Gastrocnemius medialis (tissue), 4 donors: ENCODE results near the gene ZC3H11A. TPM values are rescaled to one million over a fixed set of nuclear protein-coding genes. Genes with fewer than 3 reads are reported as not detected.
"Not testable (repeated sequence)": the region's sequence is repeated elsewhere in the genome, so short reads cannot be mapped to it uniquely, and the experiment has no call there.

Source experiments
- ATAC-seq, 2 donors: fragments of 150-250 bp; one replicate each; pipeline ENCODE4 v1.9.1; 2016
- DNase-seq, 2 donors: peaks; one replicate each; pipeline ENCODE4 v3.0.0-alpha.2; 2019
- H3K27ac ChIP-seq, 4 donors: fragments of 200-600 bp; sonication (generic); 1 replicate in 1 of 4; 2 replicates in 3 of 4; pipeline ENCODE4 v1.5.1; 2016 to 2018; ENCODE audit warnings: mild to moderate bottlenecking in 2 of 4, moderate library complexity in 1 of 4
- H3K27me3 ChIP-seq, 3 donors: fragments of 200-600 bp; sonication (generic) in 2 of 3; 1 replicate in 1 of 3; 2 replicates in 2 of 3; pipeline versions ENCODE4 v1.5.1 to v1.6.0; 2016 to 2019; ENCODE audit warnings: mild to moderate bottlenecking in 1 of 3, moderate library complexity in 1 of 3
- H3K36me3 ChIP-seq, 2 donors: fragments of 200-600 bp; sonication (generic) in 1 of 2; one replicate each; pipeline ENCODE4 v1.5.1; 2017 to 2018
- H3K4me1 ChIP-seq, 2 donors: fragments of 200-600 bp; sonication (generic) in 1 of 2; one replicate each; pipeline ENCODE4 v1.5.1; 2016 to 2017; ENCODE audit warnings: mild to moderate bottlenecking in 2 of 2
- H3K4me3 ChIP-seq, 4 donors: fragments of 200-600 bp; sonication (generic) in 3 of 4; 1 replicate in 1 of 4; 2 replicates in 3 of 4; pipeline ENCODE4 v1.5.1; 2016 to 2019; ENCODE audit warnings: mild to moderate bottlenecking in 2 of 4
- H3K9me3 ChIP-seq, 3 donors: fragments of 200-600 bp; sonication (generic) in 2 of 3; 1 replicate in 1 of 3; 2 replicates in 2 of 3; pipeline ENCODE4 v1.5.1; 2016 to 2019
- POLR2A ChIP-seq, 2 donors: fragments of 450-650 bp; IDR thresholded peaks; one replicate each; pipeline ENCODE4 v1.6.1; 2017; ENCODE audit warnings: antibody characterized with exemption in 2 of 2, mild to moderate bottlenecking in 2 of 2, moderate library complexity in 2 of 2
- in situ Hi-C, 4 donors: fragments of 200-750 bp; cut with MboI; loops; one replicate each; pipeline versions ENCODE4 v1.15.0 to v1.8.0; 2017; ENCODE audit warnings: low sequenced_read_pairs in 4 of 4
- intact Hi-C: fragments of 100-400 bp; cut with DNase I; formaldehyde crosslinking; loops from one replicate; pipeline ENCODE4 v1.15.1; 2023; ENCODE audit warnings: low total_unique reads
- total RNA-seq, 4 donors: library from RNA; depleted of rRNA; stranded (reverse); fragments of >200 nt; gene quantifications; one replicate each; pipeline versions ENCODE4 v1.1.0 to v1.2.3, GENCODE V29; 2016
- TF ChIP-seq, protein P1 (sequence below), 5 experiments: fragments of 450-650 bp in 3 of 5; fragments of 200-600 bp in 2 of 5; sonication (generic) in 2 of 5; IDR thresholded peaks in 4 of 5; conservative IDR thresholded peaks in 1 of 5; 1 replicate in 4 of 5; 2 replicates in 1 of 5; pipeline ENCODE4 v1.5.1; 2016 to 2019; ENCODE audit warnings: antibody characterized with exemption in 5 of 5, mild to moderate bottlenecking in 3 of 5, moderate library complexity in 3 of 5

ZC3H11A gene
- 100 to 1,000 TPM in 1 of 4 donors, 10 to 100 TPM in 3; 71.0 to 131 (median 92.0) TPM for total RNA-seq

- ATAC-seq (peak; percentile 93 to 95), DNase-seq (peak; percentile 99)
- Histone ChIP-seq H3K4me3 (peak within 1 kb of the TSS; percentile 75 to 91 (median 86)), H3K27me3 (no peaks in the 10 kb centered on the region), H3K27ac (peak within 1 kb of the TSS; percentile 98 to 99 (median 98)), H3K36me3 (no peaks in the 10 kb centered on the region), H3K4me1 (peaks cover 41 to 47% of the 10 kb centered on the region in 2 donors), H3K9me3 (no peaks in the 10 kb centered on the region)
- in situ Hi-C loops: no loop called here
- TF ChIP-seq POLR2A (IDR thresholded peaks at IDR 0.05): peak; percentile 82 to 94
- TF ChIP-seq, protein P1, sequence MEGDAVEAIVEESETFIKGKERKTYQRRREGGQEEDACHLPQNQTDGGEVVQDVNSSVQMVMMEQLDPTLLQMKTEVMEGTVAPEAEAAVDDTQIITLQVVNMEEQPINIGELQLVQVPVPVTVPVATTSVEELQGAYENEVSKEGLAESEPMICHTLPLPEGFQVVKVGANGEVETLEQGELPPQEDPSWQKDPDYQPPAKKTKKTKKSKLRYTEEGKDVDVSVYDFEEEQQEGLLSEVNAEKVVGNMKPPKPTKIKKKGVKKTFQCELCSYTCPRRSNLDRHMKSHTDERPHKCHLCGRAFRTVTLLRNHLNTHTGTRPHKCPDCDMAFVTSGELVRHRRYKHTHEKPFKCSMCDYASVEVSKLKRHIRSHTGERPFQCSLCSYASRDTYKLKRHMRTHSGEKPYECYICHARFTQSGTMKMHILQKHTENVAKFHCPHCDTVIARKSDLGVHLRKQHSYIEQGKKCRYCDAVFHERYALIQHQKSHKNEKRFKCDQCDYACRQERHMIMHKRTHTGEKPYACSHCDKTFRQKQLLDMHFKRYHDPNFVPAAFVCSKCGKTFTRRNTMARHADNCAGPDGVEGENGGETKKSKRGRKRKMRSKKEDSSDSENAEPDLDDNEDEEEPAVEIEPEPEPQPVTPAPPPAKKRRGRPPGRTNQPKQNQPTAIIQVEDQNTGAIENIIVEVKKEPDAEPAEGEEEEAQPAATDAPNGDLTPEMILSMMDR (IDR thresholded peaks at IDR 0.05 in 4 of 5, conservative IDR thresholded peaks at IDR 0.05 in 1 of 5): peak in 1 of 5 experiments; percentile 27
- intact Hi-C loops: loop anchor here (2.0 to 10.0 kb wide), 4 partner anchors 27 to 828 kb away; partner anchors contain the start of gene CYB5R1
Observed at GRCh38 chr1:203795441-203796235, at the start of gene ZC3H11A, which contains the start of gene ZBED6. Gene ZC3H11A (plus strand): TSS chr1:203795623. CDS start chr1:203817071, 21,448 bp downstream. Gene ZBED6 (plus strand): TSS chr1:203795623. CDS start chr1:203797523, 1,900 bp downstream.

- no peak for ATAC-seq
- TF ChIP-seq, protein P1 (IDR thresholded peaks at IDR 0.05 in 4 of 5, conservative IDR thresholded peaks at IDR 0.05 in 1 of 5): no peak
- TF ChIP-seq POLR2A (IDR thresholded peaks at IDR 0.05): no peak
- no peaks in the 10 kb centered on the region for H3K36me3 ChIP-seq
- H3K27me3 ChIP-seq: no peaks in the 10 kb centered on the region
- intact Hi-C loops (no loop called here), in situ Hi-C loops (no loop called here)
- no peaks in the 10 kb centered on the region for H3K9me3 ChIP-seq
- H3K4me1 ChIP-seq: peaks cover 0 to 24% of the 10 kb centered on the region in 2 donors
- no peak overlapping the region for H3K4me3 ChIP-seq
- DNase-seq: no peak
- H3K27ac ChIP-seq: no peak overlapping the region
Observed at GRCh38 chr1:203746281-203746680, 49.1 kb upstream of the ZC3H11A start.

- ATAC-seq: no peak
- H3K9me3 ChIP-seq: no peaks in the 10 kb centered on the region
- H3K36me3 ChIP-seq: no peaks in the 10 kb centered on the region
- peaks cover 0 to 7% of the 10 kb centered on the region in 2 donors for H3K4me1 ChIP-seq
- no peak for DNase-seq
- H3K4me3 ChIP-seq: no peak overlapping the region
- TF ChIP-seq, protein P1 (IDR thresholded peaks at IDR 0.05 in 4 of 5, conservative IDR thresholded peaks at IDR 0.05 in 1 of 5): no peak
- TF ChIP-seq POLR2A (IDR thresholded peaks at IDR 0.05): no peak
- intact Hi-C loops: no loop called here
- H3K27ac ChIP-seq: no peak overlapping the region
- in situ Hi-C loops: no loop called here
- no peaks in the 10 kb centered on the region for H3K27me3 ChIP-seq
Observed at GRCh38 chr1:203751051-203751450, 44.4 kb upstream of the ZC3H11A start.

DNA sequence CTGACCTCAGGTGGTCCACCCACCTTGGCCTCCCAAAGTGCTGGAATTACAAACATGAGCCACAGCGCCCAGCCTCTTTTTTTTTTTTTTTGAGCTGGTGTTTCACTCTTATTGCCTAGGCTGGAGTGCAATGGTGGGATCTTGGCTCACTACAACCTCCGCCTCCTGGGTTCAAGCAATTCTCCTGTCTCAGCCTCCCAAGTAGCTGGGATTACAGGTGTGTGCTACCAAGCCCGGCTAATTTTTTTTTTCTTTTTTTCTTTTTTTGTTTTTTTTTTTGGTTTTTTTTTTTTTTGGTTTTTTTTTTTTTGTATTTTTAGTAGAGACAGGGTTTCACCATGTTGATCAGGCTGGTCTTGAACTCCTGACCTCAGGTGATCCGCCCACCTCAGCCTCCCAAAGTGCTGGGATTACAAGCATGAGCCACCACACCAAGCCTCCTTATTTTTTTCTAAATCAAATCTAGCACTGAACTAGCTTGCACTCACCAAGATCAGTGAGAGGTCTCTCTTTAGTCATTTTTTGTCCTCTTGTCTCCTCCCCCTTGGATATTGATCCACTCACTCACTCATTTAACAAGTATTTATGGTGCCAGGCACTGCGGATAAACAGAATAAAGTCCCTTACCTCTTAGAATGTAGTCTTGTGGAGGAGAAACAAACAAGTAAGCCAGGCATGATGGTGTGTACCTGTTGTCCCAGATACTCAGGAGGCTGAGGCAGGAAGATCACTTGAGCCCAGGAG, 43.6 kb upstream of the ZC3H11A start:
- H3K9me3 ChIP-seq, H3K4me1 ChIP-seq, H3K27me3 ChIP-seq, in situ Hi-C loops, H3K36me3 ChIP-seq, intact Hi-C loops, H3K4me3 ChIP-seq, ATAC-seq, H3K27ac ChIP-seq, DNase-seq: not testable (repeated sequence)

DNA sequence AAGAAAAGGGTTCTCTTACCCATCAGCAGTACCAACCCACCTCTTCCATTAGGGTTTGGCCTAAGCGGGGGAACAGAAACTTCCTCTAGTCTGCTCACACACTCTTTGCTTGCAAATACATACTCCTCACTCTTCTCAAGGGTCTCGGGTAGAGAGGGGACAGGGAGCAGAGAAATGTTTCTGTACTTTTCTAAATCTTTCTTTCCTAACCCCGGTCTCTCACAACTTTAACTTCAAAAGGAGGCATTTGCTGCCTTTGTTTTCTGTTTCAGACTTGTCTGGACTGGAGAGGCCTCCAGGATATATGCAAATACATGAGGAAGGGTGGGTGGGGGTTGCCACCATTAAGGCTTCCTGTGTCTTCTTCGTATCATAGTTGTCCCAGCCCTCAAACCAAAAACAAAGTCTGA, 41.0 kb upstream of the ZC3H11A start:
- DNase-seq: no peak
- Histone ChIP-seq H3K27me3 (no peaks in the 10 kb centered on the region), H3K4me1 (peaks cover 0 to 7% of the 10 kb centered on the region in 2 donors), H3K9me3 (no peaks in the 10 kb centered on the region), H3K27ac (no peak overlapping the region), H3K4me3 (no peak overlapping the region), H3K36me3 (no peaks in the 10 kb centered on the region)
- no peak for ATAC-seq
- in situ Hi-C loops (no loop called here), intact Hi-C loops (no loop called here)
- TF ChIP-seq POLR2A (IDR thresholded peaks at IDR 0.05): no peak
- TF ChIP-seq, protein P1 (IDR thresholded peaks at IDR 0.05 in 4 of 5, conservative IDR thresholded peaks at IDR 0.05 in 1 of 5): no peak
